ENCODE measurements around the gene ADAM15. TPM values are rescaled to one million over a fixed set of nuclear protein-coding genes. Genes with fewer than 3 reads are reported as not detected.

The ADAM15 gene
- 49.4 TPM for total RNA-seq

GRCh38 chr1:155050560-155051341, at the start of gene ADAM15:
Gene ADAM15, plus strand, starts transcription at chr1:155051316. Its CDS starts 71 bp downstream, at chr1:155051387.

GRCh38 chr1:155002464-155003226, 48.5 kb upstream of the ADAM15 start, which contains the start of gene ZBTB7B:
Gene ZBTB7B, plus strand, starts transcription at chr1:155002802. Its CDS starts 11,859 bp downstream, at chr1:155014661.

GRCh38 chr1:155033524-155033923, 17.6 kb upstream of the ADAM15 start, which contains the start of the genes DCST1 and DCST2:
Gene DCST1, plus strand, starts transcription at chr1:155033824. Its CDS starts 213 bp downstream, at chr1:155034037.
Gene DCST2, minus strand, starts transcription at chr1:155033781. Its CDS starts 80 bp downstream, at chr1:155033701.

GRCh38 chr1:155063550-155064110, 12.5 kb downstream of the ADAM15 start, which contains the start of gene EFNA4:
Gene EFNA4, plus strand, starts transcription at chr1:155063740. Its CDS starts 84 bp downstream, at chr1:155063824.

GRCh38 chr1:155078469-155079209, 27.5 kb downstream of the ADAM15 start, which contains the start of gene EFNA3:
Gene EFNA3, plus strand, starts transcription at chr1:155078837. Its CDS starts 105 bp downstream, at chr1:155078942.

Other genes starting within 250 kb of the ADAM15 start
- 4.0 TPM for gene KCNN3, start 181.0 kb upstream of the ADAM15 start, total RNA-seq
- gene PMVK, start 114.6 kb upstream of the ADAM15 start, total RNA-seq, result 17.9 TPM
- 118 TPM for gene PBXIP1, start 95.2 kb upstream of the ADAM15 start, total RNA-seq
- 20.3 TPM for gene PYGO2, start 89.5 kb upstream of the ADAM15 start, total RNA-seq
- 58.2 TPM for gene SHC1, start 80.6 kb upstream of the ADAM15 start, total RNA-seq
- 27.9 TPM for gene CKS1B, start 76.6 kb upstream of the ADAM15 start, total RNA-seq
- 21.3 TPM for gene FLAD1, start 68.0 kb upstream of the ADAM15 start, total RNA-seq
- 6.0 TPM for gene LENEP, start 57.7 kb upstream of the ADAM15 start, total RNA-seq
- 14.0 TPM for gene ZBTB7B, start 48.5 kb upstream of the ADAM15 start, total RNA-seq
- 0.49 TPM for gene DCST2, start 17.5 kb upstream of the ADAM15 start, total RNA-seq
- not detected for gene DCST1, start 17.5 kb upstream of the ADAM15 start, total RNA-seq
- 2.9 TPM for gene EFNA4, start 12.4 kb downstream of the ADAM15 start, total RNA-seq
- gene EFNA3, start 27.5 kb downstream of the ADAM15 start, total RNA-seq, result 5.8 TPM
- gene EFNA1, start 76.6 kb downstream of the ADAM15 start, total RNA-seq, result 26.9 TPM
- gene SLC50A1, start 84.5 kb downstream of the ADAM15 start, total RNA-seq, result 15.6 TPM
- gene DPM3, start 89.2 kb downstream of the ADAM15 start, total RNA-seq, result 39.4 TPM
- 51.1 TPM for gene KRTCAP2, start 122.0 kb downstream of the ADAM15 start, total RNA-seq
- 5.7 TPM for gene TRIM46, start 122.5 kb downstream of the ADAM15 start, total RNA-seq
- 50.7 TPM for gene THBS3, start 156.6 kb downstream of the ADAM15 start, total RNA-seq
- 18.3 TPM for gene MTX1, start 157.4 kb downstream of the ADAM15 start, total RNA-seq
- gene ENTREP3, start 204.2 kb downstream of the ADAM15 start, total RNA-seq, result 9.5 TPM
- 33.2 TPM for gene SCAMP3, start 211.0 kb downstream of the ADAM15 start, total RNA-seq
- 49.3 TPM for gene CLK2, start 222.2 kb downstream of the ADAM15 start, total RNA-seq
- 7.4 TPM for gene HCN3, start 226.1 kb downstream of the ADAM15 start, total RNA-seq

Data from camera-type eye (tissue), 1 donor.